SJCRH30 (cell line): ENCODE data around the gene BCL2L2. TPM values are rescaled to one million over a fixed set of nuclear protein-coding genes. Genes with fewer than 3 reads are reported as not detected.
"Not testable (repeated sequence)": the region's sequence is repeated elsewhere in the genome, so short reads cannot be mapped to it uniquely, and the experiment has no call there.

Experiments used
- DNase-seq, 2 experiments: peaks; one replicate each; pipeline ENCODE4 v3.0.0-alpha.2; 2015 to 2020
- H3K27ac ChIP-seq: fragments of 250-450 bp; sonication (Bioruptor Pico); 2 replicates; pipeline ENCODE4 v1.5.1; 2020; ENCODE audit warnings: mild to moderate bottlenecking, moderate library complexity
- H3K27me3 ChIP-seq: fragments of 250-450 bp; sonication (Bioruptor Pico); 2 replicates; pipeline ENCODE4 v1.5.1; 2020; ENCODE audit warnings: mild to moderate bottlenecking, moderate library complexity
- H3K36me3 ChIP-seq: fragments of 250-450 bp; sonication (Bioruptor Pico); 2 replicates; pipeline ENCODE4 v1.5.1; 2020; ENCODE audit warnings: mild to moderate bottlenecking, moderate library complexity
- H3K4me1 ChIP-seq: fragments of 250-450 bp; sonication (Bioruptor Pico); 2 replicates; pipeline ENCODE4 v1.5.1; 2020; ENCODE audit warnings: mild to moderate bottlenecking, moderate library complexity
- H3K4me3 ChIP-seq: fragments of 250-450 bp; sonication (Bioruptor Pico); 2 replicates; pipeline ENCODE4 v1.5.1; 2020; ENCODE audit warnings: mild to moderate bottlenecking, moderate library complexity
- H3K9me3 ChIP-seq: fragments of 250-450 bp; sonication (Bioruptor Pico); replicated peaks from 2 replicates; pipeline ENCODE4 v1.5.1; 2020; ENCODE audit warnings: mild to moderate bottlenecking, moderate library complexity
- total RNA-seq: library from RNA; depleted of rRNA; stranded (reverse); fragments of >200 nt; shearing (Covaris generic); gene quantifications from 2 replicates; pipeline ENCODE4 v1.2.3, GENCODE V29; 2014; rRNA removed

The BCL2L2 gene
- 19.0 and 22.3 TPM in 2 replicates for total RNA-seq

- no peaks in the 10 kb centered on the region for H3K9me3 ChIP-seq
- peak; percentile 93 to 95 for DNase-seq
These were observed at the start of gene BCL2L2 for GRCh38 chr14:23306412-23307145. Gene BCL2L2, plus strand, starts transcription at chr14:23306833. Its CDS starts 935 bp downstream, at chr14:23307768.

DNA sequence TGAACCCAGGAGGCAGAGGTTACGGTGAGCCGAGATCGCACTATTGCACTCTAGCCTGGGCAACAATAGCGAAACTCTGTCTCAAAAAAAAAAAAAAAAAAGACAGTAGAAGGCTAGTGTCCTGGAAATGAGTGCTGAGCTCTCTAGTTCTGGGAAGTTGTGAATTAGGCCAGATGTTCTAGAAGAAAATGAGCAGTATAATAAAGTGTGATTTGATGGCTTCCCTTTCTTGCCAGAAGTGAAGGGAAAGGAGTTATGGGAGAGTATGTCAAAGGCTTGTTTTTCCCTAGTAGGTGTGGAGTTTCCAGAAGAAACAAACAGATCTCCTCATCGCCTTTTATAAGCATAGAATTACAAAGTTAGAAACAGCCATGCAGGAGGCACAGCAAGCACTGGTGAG, 48.4 kb upstream of the BCL2L2 start:
- H3K4me1 ChIP-seq = no peaks in the 10 kb centered on the region
- DNase-seq = no peak
- H3K4me3 ChIP-seq = no peak overlapping the region
- H3K27ac ChIP-seq = no peak overlapping the region
- H3K27me3 ChIP-seq = peaks cover 4% of the 10 kb centered on the region; the same call in 1 of the 2 replicates
- no peaks in the 10 kb centered on the region for H3K36me3 ChIP-seq
- H3K9me3 ChIP-seq = no peaks in the 10 kb centered on the region

More at GRCh38 chr14:23306412-23307145, at the start of gene BCL2L2:
- Histone ChIP-seq H3K27ac (peak within 1 kb of the TSS; percentile 62), H3K4me3 (peak within 1 kb of the TSS; percentile 73), H3K27me3 (no peaks in the 10 kb centered on the region), H3K4me1 (no peaks in the 10 kb centered on the region; the same call in 1 of the 2 replicates), H3K36me3 (peaks cover 21% of the 10 kb centered on the region)

- no peak for DNase-seq
- Histone ChIP-seq H3K36me3 (no peaks in the 10 kb centered on the region), H3K4me3 (no peak overlapping the region), H3K27ac (no peak overlapping the region), H3K4me1 (no peaks in the 10 kb centered on the region), H3K9me3 (no peaks in the 10 kb centered on the region), H3K27me3 (peaks cover 7% of the 10 kb centered on the region)
These were observed 47.2 kb upstream of the BCL2L2 start for GRCh38 chr14:23259426-23259825.

- not testable (repeated sequence) for H3K27me3 ChIP-seq, H3K36me3 ChIP-seq, H3K27ac ChIP-seq, H3K9me3 ChIP-seq, DNase-seq, H3K4me3 ChIP-seq, H3K4me1 ChIP-seq
These were observed 45.8 kb upstream of the BCL2L2 start for GRCh38 chr14:23260849-23261248.

- Histone ChIP-seq H3K9me3 (no peaks in the 10 kb centered on the region), H3K36me3 (no peaks in the 10 kb centered on the region), H3K4me1 (no peaks in the 10 kb centered on the region), H3K4me3 (no peak overlapping the region), H3K27ac (no peak overlapping the region), H3K27me3 (no peaks in the 10 kb centered on the region)
- no peak for DNase-seq
These were observed 37.4 kb upstream of the BCL2L2 start for GRCh38 chr14:23269193-23269592.

DNA sequence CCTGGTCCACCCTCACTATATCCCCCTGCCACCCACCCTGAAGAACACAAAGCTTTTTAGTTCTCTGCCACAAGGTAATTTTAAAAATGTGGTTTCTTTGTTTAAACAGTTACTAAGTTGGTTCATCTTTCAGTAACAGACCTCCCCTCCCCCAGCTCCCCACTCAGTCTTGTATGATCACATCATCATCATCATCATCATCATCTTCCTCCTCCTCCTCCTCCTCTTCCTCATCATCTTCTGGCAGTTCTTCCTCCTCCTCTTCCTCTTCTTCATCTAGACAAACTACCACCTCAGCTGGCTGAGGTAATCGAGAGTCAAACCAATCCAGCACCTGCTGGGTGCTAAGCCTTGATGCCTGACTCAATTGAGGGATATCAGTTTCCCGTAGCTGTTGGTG, 31.2 kb upstream of the BCL2L2 start:
- Histone ChIP-seq H3K4me1 (no peaks in the 10 kb centered on the region), H3K27me3 (no peaks in the 10 kb centered on the region), H3K36me3 (peaks cover 2% of the 10 kb centered on the region; the same call in 1 of the 2 replicates), H3K27ac (no peak overlapping the region), H3K4me3 (no peak overlapping the region), H3K9me3 (no peaks in the 10 kb centered on the region)
- DNase-seq = no peak

GRCh38 chr14:23277189-23277588, 29.4 kb upstream of the BCL2L2 start:
- no peak overlapping the region for H3K4me3 ChIP-seq
- H3K27ac ChIP-seq = no peak overlapping the region
- no peaks in the 10 kb centered on the region for H3K4me1 ChIP-seq
- no peaks in the 10 kb centered on the region for H3K27me3 ChIP-seq
- H3K36me3 ChIP-seq = peaks cover 2% of the 10 kb centered on the region; the same call in 1 of the 2 replicates
- no peak for DNase-seq
- H3K9me3 ChIP-seq = no peaks in the 10 kb centered on the region

DNA sequence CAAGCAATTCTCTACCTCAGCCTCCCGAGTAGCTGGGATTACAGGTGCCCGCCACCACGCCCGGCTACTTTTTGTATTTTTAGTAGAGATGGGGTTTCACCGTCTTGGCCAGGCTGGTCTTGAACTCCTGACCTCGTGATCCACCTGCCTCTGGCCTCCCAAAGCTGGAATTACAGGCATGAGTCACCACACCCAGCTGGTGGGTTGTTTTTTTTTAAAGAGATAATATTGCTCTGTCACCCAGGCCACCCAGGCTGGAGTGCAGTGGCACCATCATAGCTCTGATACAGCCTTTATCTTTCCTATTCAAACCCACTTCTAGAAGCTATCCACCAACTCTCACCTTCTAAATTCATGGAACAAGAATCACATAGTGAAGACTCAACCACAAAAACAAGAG, 28.7 kb upstream of the BCL2L2 start:
- DNase-seq, H3K36me3 ChIP-seq, H3K27me3 ChIP-seq, H3K4me3 ChIP-seq, H3K27ac ChIP-seq, H3K4me1 ChIP-seq, H3K9me3 ChIP-seq: not testable (repeated sequence)

- no peak for DNase-seq
These were observed 25.4 kb upstream of the BCL2L2 start for GRCh38 chr14:23281247-23281646.

GRCh38 chr14:23284654-23285529, 21.7 kb upstream of the BCL2L2 start:
- Histone ChIP-seq H3K4me1 (peaks cover 3% of the 10 kb centered on the region; the same call in 1 of the 2 replicates), H3K9me3 (no peaks in the 10 kb centered on the region), H3K4me3 (peak overlapping the region; percentile 69), H3K27ac (peak overlapping the region; percentile 59), H3K27me3 (no peaks in the 10 kb centered on the region), H3K36me3 (no peaks in the 10 kb centered on the region)
- DNase-seq = peak in 1 of 2 experiments; percentile 33

More at GRCh38 chr14:23281247-23281646, 25.4 kb upstream of the BCL2L2 start:
- H3K27ac ChIP-seq = no peak overlapping the region
- no peaks in the 10 kb centered on the region for H3K9me3 ChIP-seq
- no peak overlapping the region for H3K4me3 ChIP-seq
- peaks cover 2% of the 10 kb centered on the region; the same call in 1 of the 2 replicates for H3K36me3 ChIP-seq
- no peaks in the 10 kb centered on the region for H3K4me1 ChIP-seq
- H3K27me3 ChIP-seq = no peaks in the 10 kb centered on the region

DNA sequence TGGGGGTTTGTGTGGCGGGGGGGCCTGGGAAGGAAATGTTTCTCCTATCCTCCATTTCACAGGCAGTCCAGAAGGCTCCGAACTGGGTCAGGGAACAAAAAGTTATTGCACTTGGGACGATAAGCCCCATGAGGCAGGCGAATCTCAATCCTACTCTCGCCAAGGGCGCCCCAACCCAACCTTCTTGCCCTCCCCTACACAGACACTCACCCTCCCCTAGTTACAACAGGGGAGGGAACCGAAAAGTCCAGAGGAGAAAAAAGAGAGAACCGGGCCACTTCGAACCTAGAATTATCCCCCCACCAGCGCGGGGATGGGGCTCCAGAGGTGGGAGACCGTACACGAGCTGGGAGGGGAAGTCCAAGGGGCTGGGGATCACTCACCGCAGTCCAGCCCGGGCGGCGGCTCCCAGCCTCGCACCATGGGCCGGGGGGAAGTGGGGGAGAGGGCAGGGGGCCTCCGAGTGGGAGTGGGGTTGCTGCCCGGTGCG, 21.1 kb upstream of the BCL2L2 start:
- Histone ChIP-seq H3K4me3 (peak overlapping the region; percentile 69), H3K27me3 (no peaks in the 10 kb centered on the region), H3K36me3 (no peaks in the 10 kb centered on the region), H3K9me3 (no peaks in the 10 kb centered on the region), H3K4me1 (peaks cover 3% of the 10 kb centered on the region; the same call in 1 of the 2 replicates), H3K27ac (peak overlapping the region; percentile 59)
- no peak for DNase-seq

DNA sequence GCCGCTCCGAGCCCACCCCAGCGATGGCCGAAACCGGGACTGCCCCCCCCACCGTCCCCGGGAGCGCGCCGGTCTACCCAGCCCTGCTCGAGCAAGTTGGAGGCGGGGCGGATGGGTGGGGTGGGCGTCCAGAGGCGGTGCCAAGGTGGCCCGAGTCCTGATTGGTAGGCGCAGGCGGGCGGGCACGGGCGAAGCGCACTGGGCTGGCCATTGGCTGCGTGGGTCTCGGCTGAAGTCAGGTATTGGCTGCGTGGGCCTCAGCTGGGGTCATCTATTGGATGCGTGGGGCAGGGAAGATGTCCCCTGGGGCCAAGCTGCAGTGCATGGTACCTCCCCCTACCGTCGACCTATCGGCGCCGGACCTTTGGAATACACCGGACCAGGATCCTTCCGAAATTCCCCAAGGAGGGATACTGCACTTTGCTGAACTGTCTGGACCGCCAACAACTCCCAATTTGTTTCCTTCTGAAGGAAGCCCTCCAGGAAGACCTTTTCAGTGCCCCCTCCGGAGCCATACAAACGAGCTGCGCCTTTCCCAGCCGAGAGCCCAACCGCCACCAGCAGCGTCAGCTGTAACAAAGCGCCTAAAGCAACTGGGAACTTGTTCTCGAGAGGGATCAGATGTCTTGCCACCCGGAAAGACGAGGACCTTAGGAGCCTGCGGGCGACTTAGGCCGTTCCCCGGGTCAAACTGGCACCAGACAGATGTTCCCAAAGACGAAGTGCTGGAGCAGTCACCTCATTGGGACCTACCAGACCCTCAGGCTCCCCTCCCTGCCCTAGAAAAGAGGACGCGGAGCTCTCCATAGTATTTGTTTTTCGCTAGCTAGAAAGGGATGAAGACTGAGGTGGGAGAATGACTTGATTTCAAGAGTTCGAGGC, 20.4 kb upstream of the BCL2L2 start, which contains the start of gene HOMEZ:
TSS of gene HOMEZ (minus strand) at position 113 of the 882 bp plus-strand sequence. CDS start 180 bp downstream, outside the sequence.
- Histone ChIP-seq H3K4me3 (peak within 1 kb of the TSS; percentile 69), H3K9me3 (no peaks in the 10 kb centered on the region), H3K27ac (peak within 1 kb of the TSS; percentile 59), H3K27me3 (no peaks in the 10 kb centered on the region), H3K4me1 (peaks cover 3% of the 10 kb centered on the region; the same call in 1 of the 2 replicates), H3K36me3 (no peaks in the 10 kb centered on the region)
- DNase-seq = peak; percentile 99

GRCh38 chr14:23286902-23287479, 19.6 kb upstream of the BCL2L2 start:
- Histone ChIP-seq H3K4me3 (peak overlapping the region; percentile 69), H3K27ac (peak overlapping the region; percentile 59), H3K9me3 (no peaks in the 10 kb centered on the region), H3K4me1 (peaks cover 3% of the 10 kb centered on the region; the same call in 1 of the 2 replicates), H3K27me3 (no peaks in the 10 kb centered on the region), H3K36me3 (no peaks in the 10 kb centered on the region)
- peak in 1 of 2 experiments; percentile 19 for DNase-seq
